Left lung (tissue), 10 donors: ENCODE measurements around the gene RASGEF1B. TPM values are rescaled to one million over a fixed set of nuclear protein-coding genes. Genes with fewer than 3 reads are reported as not detected.
A peak's percentile ranks its signal among the peaks of the same experiment; 100 is the strongest.

Source experiments
- ATAC-seq: fragments of 200-7000 bp; cut with Tn5 transposase; one replicate; pipeline ENCODE4 v1.9.1; 2020; ENCODE audit warnings: moderate library complexity
- DNase-seq, 4 donors: peaks; one replicate each; pipeline ENCODE4 v3.0.0-alpha.2; 2013 to 2020
- H3K27ac ChIP-seq, 2 donors: fragments of 200-600 bp; sonication (generic) in 1 of 2; one replicate each; pipeline versions ENCODE4 v1.5.0 to v1.8.0; 2020 to 2021
- H3K27me3 ChIP-seq, 2 donors: fragments of 200-600 bp; sonication (generic) in 1 of 2; one replicate each; pipeline versions ENCODE4 v1.5.0 to v1.8.0; 2020 to 2021
- H3K36me3 ChIP-seq, 2 donors: fragments of 200-600 bp; sonication (generic) in 1 of 2; one replicate each; pipeline versions ENCODE4 v1.5.0 to v1.8.0; 2020 to 2021
- H3K4me1 ChIP-seq, 2 donors: fragments of 200-600 bp; one replicate each; pipeline ENCODE4 v1.8.0; 2021
- H3K4me3 ChIP-seq, 2 donors: fragments of 200-600 bp; sonication (generic) in 1 of 2; one replicate each; pipeline versions ENCODE4 v1.5.0 to v1.8.0; 2020 to 2021; ENCODE audit warnings: mild to moderate bottlenecking in 1 of 2
- H3K9me3 ChIP-seq, 2 donors: fragments of 200-600 bp; sonication (generic) in 1 of 2; one replicate each; pipeline versions ENCODE4 v1.5.0 to v1.8.0; 2020 to 2021
- CTCF ChIP-seq, 2 donors: fragments of 200-600 bp; sonication (generic) in 1 of 2; IDR thresholded peaks; one replicate each; pipeline versions ENCODE4 v1.5.0 to v1.8.0; 2021; ENCODE audit warnings: antibody characterized with exemption in 2 of 2
- intact Hi-C, 2 donors: fragments of 100-400 bp; cut with DNase I; formaldehyde crosslinking; loops; one replicate each; pipeline versions ENCODE4 v1.11.2 to v1.14.2; 2022
- polyA plus RNA-seq, 6 donors: library from polyadenylated mRNA; unstranded; fragments of 120-200 nt; gene quantifications; one replicate each; pipeline ENCODE4 v1.2.1, GENCODE V29; 2013; ENCODE audit not compliant: insufficient read length in 6 of 6
- total RNA-seq, 2 donors: library from RNA; stranded (reverse); fragmentation: NEBNext Ultra II Directional; extraction: Animal tissue kit (Norgen Biotek cat#: 25700); gene quantifications; one replicate each; pipeline ENCODE4 v1.2.1, GENCODE V29; 2021
- donor health status: DM: no; HTN: yes; CAD: no.
- donor health status: DM: no; HTN: no; CAD: no.

Gene RASGEF1B
- total and polyA plus RNA-seq, 8 donors, result 8.4 to 34.7 (median 12.5) TPM

- Histone ChIP-seq H3K9me3 (no peaks in the 10 kb centered on the region), H3K27me3 (no peaks in the 10 kb centered on the region), H3K4me3 (no peak overlapping the region), H3K27ac (peak overlapping the region; percentile 88 to 89), H3K4me1 (peaks cover 18 to 55% of the 10 kb centered on the region in 2 donors), H3K36me3 (no peaks in the 10 kb centered on the region)
- no peak for TF ChIP-seq CTCF (IDR thresholded peaks at IDR 0.05)
- DNase-seq (peak; percentile 81 to 87 (median 82)), ATAC-seq (peak; percentile 57)
- intact Hi-C loops, result no loop called here
Observed at GRCh38 chr4:81505004-81505598, 33.4 kb upstream of the RASGEF1B start.

- H3K36me3 ChIP-seq, result no peaks in the 10 kb centered on the region
- peak overlapping the region; percentile 88 to 89 for H3K27ac ChIP-seq
- no peak for TF ChIP-seq CTCF (IDR thresholded peaks at IDR 0.05)
- no peak overlapping the region for H3K4me3 ChIP-seq
- H3K9me3 ChIP-seq, result no peaks in the 10 kb centered on the region
- intact Hi-C loops, result no loop called here
- DNase-seq (peak in 1 of 4 donors; percentile 72), ATAC-seq (peak; percentile 24)
- H3K27me3 ChIP-seq, result no peaks in the 10 kb centered on the region
- peaks cover 18 to 50% of the 10 kb centered on the region in 2 donors for H3K4me1 ChIP-seq
Observed at GRCh38 chr4:81504112-81505003, 32.7 kb upstream of the RASGEF1B start.

- no peaks in the 10 kb centered on the region for H3K27me3 ChIP-seq
- H3K36me3 ChIP-seq, result no peaks in the 10 kb centered on the region
- ATAC-seq, result no peak
- no peak overlapping the region for H3K4me3 ChIP-seq
- H3K4me1 ChIP-seq, result peaks cover 15 to 42% of the 10 kb centered on the region in 2 donors
- no peak for TF ChIP-seq CTCF (IDR thresholded peaks at IDR 0.05)
- H3K9me3 ChIP-seq, result no peaks in the 10 kb centered on the region
- H3K27ac ChIP-seq, result no peak overlapping the region
- no peak for DNase-seq
- intact Hi-C loops, result no loop called here
Observed at GRCh38 chr4:81503586-81503985, 31.9 kb upstream of the RASGEF1B start.

GRCh38 chr4:81502564-81502963 is 30.9 kb upstream of the RASGEF1B start:
- peaks cover 6 to 32% of the 10 kb centered on the region in 2 donors for H3K4me1 ChIP-seq
- TF ChIP-seq CTCF (IDR thresholded peaks at IDR 0.05), result no peak
- ATAC-seq, result no peak
- H3K27ac ChIP-seq, result no peak overlapping the region
- H3K27me3 ChIP-seq, result no peaks in the 10 kb centered on the region
- no peak overlapping the region for H3K4me3 ChIP-seq
- no peak for DNase-seq
- no peaks in the 10 kb centered on the region for H3K36me3 ChIP-seq
- H3K9me3 ChIP-seq, result no peaks in the 10 kb centered on the region
- intact Hi-C loops, result no loop called here

- peaks cover 0 to 18% of the 10 kb centered on the region in 2 donors for H3K4me1 ChIP-seq
- ATAC-seq, result no peak
- no peaks in the 10 kb centered on the region for H3K9me3 ChIP-seq
- H3K4me3 ChIP-seq, result no peak overlapping the region
- H3K27ac ChIP-seq, result no peak overlapping the region
- no peaks in the 10 kb centered on the region for H3K36me3 ChIP-seq
- no peak for DNase-seq
- no peaks in the 10 kb centered on the region for H3K27me3 ChIP-seq
- TF ChIP-seq CTCF (IDR thresholded peaks at IDR 0.05), result no peak
- intact Hi-C loops, result no loop called here
Observed at GRCh38 chr4:81499840-81500239, 28.1 kb upstream of the RASGEF1B start.
